ENCODE results near the gene FBXW2. TPM values are rescaled to one million over a fixed set of nuclear protein-coding genes. Genes with fewer than 3 reads are reported as not detected.

The FBXW2 gene
- total RNA-seq, 1 experiment from 2014 or later = 68.5 TPM

DNA sequence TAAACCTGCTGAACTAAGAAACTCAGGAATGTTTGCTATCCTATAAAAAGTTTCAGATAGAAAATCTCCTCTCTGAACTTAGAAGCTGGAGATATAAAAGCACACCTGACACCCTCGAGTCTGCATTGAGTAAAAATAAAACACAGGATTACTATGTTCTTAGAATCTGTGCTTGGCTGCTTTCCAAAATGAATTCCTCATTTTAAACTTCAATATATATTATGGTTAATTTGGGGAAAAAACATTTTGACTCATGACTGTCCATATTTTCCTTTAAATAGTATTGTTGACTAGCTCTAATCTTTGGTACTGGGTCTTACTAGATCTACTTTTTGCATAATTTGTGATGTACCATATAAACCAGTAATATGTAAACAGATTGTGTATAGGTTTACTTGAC, 36.7 kb downstream of the FBXW2 start:
- POLR2A ChIA-PET (ENCODE audit: low non-redundant PET) = no interaction called here
- BruUV-seq (replicated peaks) = no TSS peak

GRCh38 chr9:120755810-120756434, 37.3 kb downstream of the FBXW2 start:
- peak; percentile 89 for TF ChIP-seq CTCF (conservative IDR thresholded peaks at IDR 0.05; ENCODE audit: low read depth, low read length)
- TF ChIP-seq EZH2 (IDR thresholded peaks at IDR 0.05; ENCODE audit: borderline replicate concordance, low read depth, low read length, poor library complexity, severe bottlenecking) = no peak
- Histone ChIP-seq H3K27me3 (replicated peaks; ENCODE audit: insufficient read depth, low read depth, low read length, poor library complexity) (no peaks in the 10 kb centered on the region), H3K27ac (ENCODE audit: low read depth, low read length, poor library complexity, severe bottlenecking) (no peak overlapping the region), H3K4me3 (ENCODE audit: low read depth, low read length, poor library complexity, severe bottlenecking) (no peak overlapping the region), H3K9me3 (ENCODE audit: low read depth, low read length, poor library complexity, severe bottlenecking) (no peaks in the 10 kb centered on the region), H3K4me1 (ENCODE audit: insufficient read depth, low read length, poor library complexity, severe bottlenecking) (peaks cover 18% of the 10 kb centered on the region), H3K36me3 (ENCODE audit: insufficient read depth, low read length, poor library complexity, severe bottlenecking) (no peaks in the 10 kb centered on the region)
- CTCF ChIA-PET = interaction anchor here (0.8 to 2.5 kb wide), 4 partner anchors 20 to 366 kb away, joined by 3 to 14 read pairs (median 3); no protein-coding TSS in a partner anchor
- POLR2A ChIA-PET (ENCODE audit: low non-redundant PET) = interaction anchor here (0.6 kb wide), 1 partner anchor 454 kb away, joined by 3 read pairs; no protein-coding TSS in a partner anchor
- no TSS peak for BruUV-seq (replicated peaks)
- DNase-seq (ENCODE audit: low spot score) = peak; percentile 65
- intact Hi-C loops (cut with micrococcal nuclease; ENCODE audit: unreplicated experiment) = loop anchor here (1.0 to 2.0 kb wide), 2 partner anchors 180 to 301 kb away; no protein-coding TSS in a partner anchor

More for the DNA sequence above, 36.7 kb downstream of the FBXW2 start:
- intact Hi-C loops (cut with micrococcal nuclease; ENCODE audit: unreplicated experiment) = loop anchor here (2.0 kb wide), 1 partner anchor 300 kb away; no protein-coding TSS in a partner anchor
- Histone ChIP-seq H3K4me3 (ENCODE audit: low read depth, low read length, poor library complexity, severe bottlenecking) (no peak overlapping the region), H3K27ac (ENCODE audit: low read depth, low read length, poor library complexity, severe bottlenecking) (no peak overlapping the region), H3K4me1 (ENCODE audit: insufficient read depth, low read length, poor library complexity, severe bottlenecking) (peaks cover 18% of the 10 kb centered on the region), H3K9me3 (ENCODE audit: low read depth, low read length, poor library complexity, severe bottlenecking) (no peaks in the 10 kb centered on the region), H3K27me3 (replicated peaks; ENCODE audit: insufficient read depth, low read depth, low read length, poor library complexity) (no peaks in the 10 kb centered on the region), H3K36me3 (ENCODE audit: insufficient read depth, low read length, poor library complexity, severe bottlenecking) (peaks cover 2% of the 10 kb centered on the region)
- TF ChIP-seq EZH2 (IDR thresholded peaks at IDR 0.05; ENCODE audit: borderline replicate concordance, low read depth, low read length, poor library complexity, severe bottlenecking) (no peak), CTCF (conservative IDR thresholded peaks at IDR 0.05; ENCODE audit: low read depth, low read length) (no peak)
- DNase-seq (ENCODE audit: low spot score) = no peak
- CTCF ChIA-PET = interaction anchor here (2.5 kb wide), 1 partner anchor 304 kb away, joined by 14 read pairs; no protein-coding TSS in a partner anchor

GRCh38 chr9:120755044-120755443, 38.2 kb downstream of the FBXW2 start:
- DNase-seq (ENCODE audit: low spot score) = no peak
- BruUV-seq (replicated peaks) = no TSS peak

More at GRCh38 chr9:120755044-120755443, 38.2 kb downstream of the FBXW2 start:
- no peaks in the 10 kb centered on the region for H3K27me3 ChIP-seq (replicated peaks; ENCODE audit: insufficient read depth, low read depth, low read length, poor library complexity)
- ChIA-PET POLR2A (ENCODE audit: low non-redundant PET) (no interaction called here), CTCF (interaction anchor here (1.0 to 2.5 kb wide), 3 partner anchors 19 to 305 kb away, joined by 3 to 14 read pairs (median 3); no protein-coding TSS in a partner anchor)
- no peaks in the 10 kb centered on the region for H3K36me3 ChIP-seq (ENCODE audit: insufficient read depth, low read length, poor library complexity, severe bottlenecking)
- intact Hi-C loops (cut with micrococcal nuclease; ENCODE audit: unreplicated experiment) = loop anchor here (1.0 kb wide), 1 partner anchor 181 kb away; no protein-coding TSS in a partner anchor
- no peaks in the 10 kb centered on the region for H3K9me3 ChIP-seq (ENCODE audit: low read depth, low read length, poor library complexity, severe bottlenecking)
- H3K27ac ChIP-seq (ENCODE audit: low read depth, low read length, poor library complexity, severe bottlenecking) = no peak overlapping the region
- TF ChIP-seq CTCF (conservative IDR thresholded peaks at IDR 0.05; ENCODE audit: low read depth, low read length) = no peak
- no peak for TF ChIP-seq EZH2 (IDR thresholded peaks at IDR 0.05; ENCODE audit: borderline replicate concordance, low read depth, low read length, poor library complexity, severe bottlenecking)
- peaks cover 18% of the 10 kb centered on the region for H3K4me1 ChIP-seq (ENCODE audit: insufficient read depth, low read length, poor library complexity, severe bottlenecking)
- no peak overlapping the region for H3K4me3 ChIP-seq (ENCODE audit: low read depth, low read length, poor library complexity, severe bottlenecking)
